IPS-18c (cell line): Measurements from ENCODE around the gene PPP1R27.

Source experiments
- H3K4me3 ChIP-seq: 2 replicates; pipeline ENCODE4 v1.7.0; 2013; ENCODE audit warnings: low read depth, mild to moderate bottlenecking, low read length, moderate library complexity; ENCODE audit not compliant: insufficient read depth
- H3K9me3 ChIP-seq: one replicate; pipeline ENCODE4 v1.6.1; 2013; ENCODE audit warnings: mild to moderate bottlenecking, low read length, moderate library complexity; ENCODE audit not compliant: control insufficient read depth, insufficient read depth

The PPP1R27 gene

GRCh38 chr17:81802856-81803643 lies 31.8 kb downstream of the PPP1R27 start:
- peak overlapping the region; percentile 50 for H3K4me3 ChIP-seq
- no peaks in the 10 kb centered on the region for H3K9me3 ChIP-seq

- H3K4me3 ChIP-seq: no peak overlapping the region
- no peaks in the 10 kb centered on the region for H3K9me3 ChIP-seq
These were observed 32.6 kb downstream of the PPP1R27 start for GRCh38 chr17:81802048-81802758.

GRCh38 chr17:81801327-81801726 lies 33.5 kb downstream of the PPP1R27 start:
- Histone ChIP-seq H3K9me3 (no peaks in the 10 kb centered on the region), H3K4me3 (no peak overlapping the region)

- no peaks in the 10 kb centered on the region for H3K9me3 ChIP-seq
- no peak overlapping the region for H3K4me3 ChIP-seq
These were observed 40.3 kb downstream of the PPP1R27 start for GRCh38 chr17:81794509-81794908.

GRCh38 chr17:81794074-81794476 lies 40.8 kb downstream of the PPP1R27 start:
- Histone ChIP-seq H3K4me3 (no peak overlapping the region), H3K9me3 (no peaks in the 10 kb centered on the region)

- H3K9me3 ChIP-seq: no peaks in the 10 kb centered on the region
- H3K4me3 ChIP-seq: no peak overlapping the region
These were observed 41.9 kb downstream of the PPP1R27 start for GRCh38 chr17:81792675-81793615.
